GM19452 (cell line): ENCODE results near the gene C4orf46.
A peak's percentile ranks its signal among the peaks of the same experiment; 100 is the strongest.

Experiments used
- ATAC-seq: cut with Tn5 transposase; IDR thresholded peaks from one replicate; pipeline ENCODE4 v1.9.1; 2021; ENCODE audit not compliant: unreplicated experiment

The C4orf46 gene

GRCh38 chr4:158656439-158656838 lies 15.2 kb downstream of the C4orf46 start:
- no peak for ATAC-seq

- ATAC-seq, result no peak
Measured at GRCh38 chr4:158652920-158653319, 18.8 kb downstream of the C4orf46 start.

- no peak for ATAC-seq
Measured at GRCh38 chr4:158649111-158649680, 22.5 kb downstream of the C4orf46 start.

- no peak for ATAC-seq
Measured at GRCh38 chr4:158644760-158645159, 26.9 kb downstream of the C4orf46 start.

GRCh38 chr4:158644356-158644755 lies 27.3 kb downstream of the C4orf46 start:
- ATAC-seq, result no peak

- ATAC-seq, result no peak
Measured at GRCh38 chr4:158636619-158637018, 35.1 kb downstream of the C4orf46 start.

GRCh38 chr4:158630893-158631292 lies 40.8 kb downstream of the C4orf46 start:
- ATAC-seq, result no peak

GRCh38 chr4:158625544-158625943 lies 46.1 kb downstream of the C4orf46 start:
- no peak for ATAC-seq

GRCh38 chr4:158624889-158625478 lies 46.7 kb downstream of the C4orf46 start:
- peak; percentile 86 for ATAC-seq

GRCh38 chr4:158622251-158622650 lies 49.4 kb downstream of the C4orf46 start:
- no peak for ATAC-seq

- ATAC-seq, result peak; percentile 55
Measured at GRCh38 chr4:158621729-158622128, 50.0 kb downstream of the C4orf46 start.

GRCh38 chr4:158617956-158618355 lies 53.7 kb downstream of the C4orf46 start:
- no peak for ATAC-seq
